Stimulated activated CD4-positive, alpha-beta T cell treated with anti-CD3 and anti-CD28 coated beads, Interleukin-1b, Interleukin-23, amount 100 ng/mL, for 4 hours (primary cell): Measurements from ENCODE around the gene PYDC1.
"Not testable (repeated sequence)": the region's sequence is repeated elsewhere in the genome, so short reads cannot be mapped to it uniquely, and the experiment has no call there.

Experiments
- DNase-seq, 2 donors: peaks; one replicate each; pipeline ENCODE4 v3.0.0-alpha.2; 2020; ENCODE audit warnings: low read depth in 2 of 2

Gene PYDC1

DNA sequence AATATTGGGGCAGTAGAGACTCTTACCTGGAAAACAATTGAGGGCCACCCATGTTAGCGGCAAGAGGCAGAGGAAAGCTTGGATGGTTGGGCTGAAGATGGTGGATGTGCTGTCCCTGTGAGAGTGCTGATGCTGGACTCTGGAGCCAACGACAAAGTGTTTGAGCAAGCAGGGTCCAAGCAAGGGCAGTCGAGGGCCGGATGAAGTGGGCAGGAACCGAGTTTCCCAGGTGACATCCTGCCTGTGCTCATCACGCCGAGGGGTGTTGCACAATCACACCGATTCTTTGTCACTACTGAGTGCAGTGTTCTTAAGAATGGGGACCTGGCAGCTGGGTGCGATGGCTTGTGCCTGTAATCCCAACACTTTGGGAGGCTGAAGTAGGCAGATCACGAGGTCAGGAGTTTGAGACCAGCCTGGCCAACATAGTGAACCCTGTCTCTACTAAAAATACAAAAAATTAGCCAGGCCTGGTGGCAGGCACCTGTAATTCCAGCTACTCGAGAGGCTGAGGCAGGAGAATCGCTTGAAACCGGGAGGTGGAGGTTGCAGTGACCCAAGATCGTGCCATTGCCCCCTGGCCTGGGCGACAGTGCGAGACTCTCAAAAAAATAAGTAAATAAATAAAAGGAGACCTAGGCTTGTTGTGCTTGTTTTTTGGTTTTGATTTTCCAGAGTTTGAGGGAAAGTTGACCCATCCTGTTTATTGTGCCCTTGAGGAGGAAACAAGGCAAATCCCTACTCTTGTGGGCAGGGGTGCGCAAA, 20.4 kb downstream of the PYDC1 start:
- DNase-seq = no peak

GRCh38 chr16:31195861-31196260, 21.1 kb downstream of the PYDC1 start:
- not testable (repeated sequence) for DNase-seq

DNA sequence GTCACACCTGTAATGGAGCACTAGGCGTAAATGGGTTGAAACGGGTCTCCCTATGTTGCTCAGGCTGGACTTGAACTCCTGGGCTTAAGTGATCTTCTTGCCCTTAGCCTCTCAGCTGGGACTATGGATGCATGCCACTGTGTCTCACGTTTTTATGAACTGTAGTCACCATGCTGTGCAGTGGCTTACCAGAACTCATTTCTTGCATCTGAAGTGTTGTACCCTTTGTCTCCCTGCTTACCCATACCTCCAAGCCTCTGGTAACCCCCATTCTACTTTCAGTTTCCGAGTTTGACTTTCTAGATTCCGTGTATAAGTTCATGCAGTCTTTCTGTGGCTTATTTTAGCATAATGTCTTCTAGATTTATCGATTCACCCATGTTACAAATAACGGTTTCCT, 22.0 kb downstream of the PYDC1 start:
- no peak for DNase-seq

- no peak for DNase-seq
Measured at GRCh38 chr16:31193874-31194273, 23.1 kb downstream of the PYDC1 start.

DNA sequence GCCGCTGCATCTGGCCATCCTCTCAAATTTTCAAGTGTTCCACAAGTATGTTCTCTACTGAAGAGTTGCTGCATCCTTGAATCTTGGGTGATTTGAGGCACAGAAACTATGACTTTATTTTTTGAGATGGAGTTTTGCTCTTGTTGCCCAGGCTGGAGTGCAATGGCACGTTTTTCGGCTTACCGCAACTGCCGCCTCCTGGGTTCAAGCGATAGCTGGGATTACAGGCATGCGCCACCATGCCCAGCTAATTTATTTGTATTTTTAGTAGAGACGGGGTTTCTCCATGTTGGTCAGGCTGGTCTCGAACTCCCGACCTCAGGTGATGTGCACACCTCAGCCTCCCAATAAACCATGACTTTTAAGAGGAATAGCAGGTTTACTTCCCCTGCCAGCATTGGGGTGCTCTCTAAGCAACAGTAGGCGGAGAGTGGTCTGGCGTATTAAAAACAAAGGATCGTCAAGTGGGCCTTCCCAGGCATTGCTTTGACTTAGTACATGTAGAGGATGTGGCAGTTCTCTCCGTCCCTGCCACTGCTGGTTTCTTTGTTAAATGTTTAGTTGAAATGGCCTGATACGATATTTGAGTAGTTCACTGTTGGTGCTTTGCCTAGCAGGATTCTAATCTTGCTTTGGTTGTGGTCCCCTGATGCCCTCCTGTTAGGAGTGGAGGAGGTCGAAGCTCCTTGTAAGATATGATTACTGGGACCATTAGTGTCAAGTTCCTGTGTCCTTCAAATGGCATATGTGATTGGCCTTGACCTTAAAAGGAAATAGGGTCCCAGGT, 23.9 kb downstream of the PYDC1 start:
- DNase-seq = no peak

GRCh38 chr16:31191697-31192428, 25.1 kb downstream of the PYDC1 start:
- DNase-seq = no peak

- DNase-seq = no peak
Measured at GRCh38 chr16:31190818-31191444, 26.0 kb downstream of the PYDC1 start.

DNA sequence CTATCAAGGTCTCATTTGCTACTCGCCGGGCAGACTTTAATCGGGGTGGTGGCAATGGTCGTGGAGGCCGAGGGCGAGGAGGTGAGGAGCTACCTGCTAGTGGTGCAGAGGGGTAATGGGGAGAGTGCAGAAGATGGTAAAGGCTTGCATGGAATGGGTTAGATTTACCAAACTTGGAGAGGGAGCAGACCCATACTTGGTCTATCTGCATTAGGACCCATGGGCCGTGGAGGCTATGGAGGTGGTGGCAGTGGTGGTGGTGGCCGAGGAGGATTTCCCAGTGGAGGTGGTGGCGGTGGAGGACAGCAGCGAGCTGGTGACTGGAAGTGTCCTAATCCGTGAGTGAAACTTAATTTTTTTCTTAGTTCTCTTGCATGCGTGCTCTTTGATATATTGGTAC, 26.9 kb downstream of the PYDC1 start:
- no peak for DNase-seq

- DNase-seq = no peak
Measured at GRCh38 chr16:31189412-31189778, 27.5 kb downstream of the PYDC1 start.

DNA sequence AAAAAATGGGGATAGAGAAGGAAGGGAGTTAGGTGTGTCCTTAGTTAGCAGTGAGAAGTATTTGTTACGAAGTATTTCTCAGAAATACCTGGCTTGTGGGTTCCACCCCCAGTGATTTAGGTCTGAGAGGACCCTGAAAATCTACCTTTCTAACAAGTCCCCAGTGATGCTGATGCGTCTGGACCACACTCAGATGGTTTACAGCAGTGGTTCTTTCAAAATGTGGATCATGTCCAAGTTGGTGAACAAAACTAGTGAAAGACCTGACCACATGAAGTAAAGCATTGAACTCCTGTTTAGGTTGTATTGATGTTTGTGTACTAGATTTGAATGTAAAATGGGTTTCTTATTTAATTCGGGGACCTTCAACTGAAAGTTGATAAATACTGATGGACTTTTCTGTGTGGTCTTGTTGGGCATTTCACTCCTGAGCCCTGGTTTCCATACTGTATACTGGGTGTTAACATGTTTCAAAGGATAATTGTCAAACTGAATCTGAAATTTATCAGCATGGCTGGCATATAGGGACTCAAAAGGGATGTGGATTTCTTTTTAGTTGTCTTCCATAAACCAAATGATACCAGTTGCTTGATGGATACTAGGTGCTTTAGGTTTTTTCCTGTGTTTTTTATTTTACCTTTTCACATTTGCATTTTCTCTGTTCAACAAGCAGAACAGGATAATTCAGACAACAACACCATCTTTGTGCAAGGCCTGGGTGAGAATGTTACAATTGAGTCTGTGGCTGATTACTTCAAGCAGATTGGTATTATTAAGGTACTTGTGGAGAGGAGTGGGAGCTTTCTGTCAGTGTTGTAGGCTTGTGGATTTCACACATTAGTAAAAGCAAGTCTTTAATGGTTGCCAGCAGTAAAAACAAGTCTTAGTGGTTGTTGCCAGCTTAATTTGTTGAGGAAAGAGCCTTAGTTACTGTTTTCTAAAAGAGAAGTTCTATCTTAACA, 28.2 kb downstream of the PYDC1 start:
- no peak for DNase-seq

DNA sequence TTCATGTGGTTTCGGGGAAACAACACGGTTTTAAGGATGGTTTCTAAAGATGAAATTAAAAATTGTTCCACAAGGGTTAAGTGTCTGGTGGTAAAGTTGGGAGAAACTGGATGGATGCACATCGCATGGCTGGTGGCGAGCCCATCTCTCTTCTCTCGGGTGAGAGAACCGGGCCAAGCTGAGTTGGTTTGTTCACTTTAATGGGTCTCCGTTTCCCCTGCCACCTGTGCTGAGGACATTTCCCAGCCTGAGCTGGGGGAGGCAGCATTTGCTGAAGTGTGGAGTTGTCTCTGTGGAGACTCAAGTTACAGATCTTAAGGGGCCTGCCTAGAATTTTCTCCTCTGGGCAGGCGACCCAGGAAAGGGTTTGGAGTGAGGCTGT, 29.1 kb downstream of the PYDC1 start:
- DNase-seq = no peak

GRCh38 chr16:31186930-31187807, 29.8 kb downstream of the PYDC1 start:
- no peak for DNase-seq

DNA sequence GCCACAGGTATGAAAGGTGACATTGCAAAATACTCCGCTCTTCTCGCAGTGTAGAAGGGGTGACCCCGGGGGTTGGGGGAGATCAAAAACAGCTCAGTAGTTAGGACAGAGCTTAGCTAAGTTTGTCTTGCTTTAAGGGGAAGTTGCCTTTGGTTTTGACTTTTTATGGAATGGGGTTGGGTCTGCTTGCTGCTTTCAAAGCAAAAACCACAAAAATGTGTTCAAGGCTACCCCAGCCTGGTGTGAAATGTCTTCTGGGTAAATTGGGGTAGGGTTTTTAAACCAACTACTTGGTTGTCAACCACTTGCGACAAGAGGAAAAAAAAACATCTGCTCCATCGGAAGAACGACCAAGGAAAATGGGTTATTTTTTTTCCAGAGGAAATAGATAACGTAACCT, 30.8 kb downstream of the PYDC1 start:
- DNase-seq = no peak

- DNase-seq = no peak
Measured at GRCh38 chr16:31185339-31185738, 31.6 kb downstream of the PYDC1 start.

- DNase-seq = no peak
Measured at GRCh38 chr16:31184888-31185287, 32.0 kb downstream of the PYDC1 start.

GRCh38 chr16:31183432-31184428, 33.2 kb downstream of the PYDC1 start:
- DNase-seq = no peak

DNA sequence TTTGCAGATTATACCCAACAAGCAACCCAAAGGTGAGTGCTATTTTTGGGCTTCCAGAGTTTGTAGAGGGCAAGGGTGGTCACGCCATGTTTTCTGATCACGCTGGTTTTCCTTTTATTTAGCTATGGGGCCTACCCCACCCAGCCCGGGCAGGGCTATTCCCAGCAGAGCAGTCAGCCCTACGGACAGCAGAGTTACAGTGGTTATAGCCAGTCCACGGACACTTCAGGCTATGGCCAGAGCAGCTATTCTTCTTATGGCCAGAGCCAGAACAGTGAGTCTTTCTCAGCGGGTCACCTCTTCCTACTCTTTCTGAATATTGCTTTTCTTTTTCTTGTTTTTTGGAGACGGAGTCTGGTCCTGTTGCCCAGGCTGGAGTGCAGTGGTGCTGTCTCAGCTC, 34.5 kb downstream of the PYDC1 start:
- DNase-seq = no peak

DNA sequence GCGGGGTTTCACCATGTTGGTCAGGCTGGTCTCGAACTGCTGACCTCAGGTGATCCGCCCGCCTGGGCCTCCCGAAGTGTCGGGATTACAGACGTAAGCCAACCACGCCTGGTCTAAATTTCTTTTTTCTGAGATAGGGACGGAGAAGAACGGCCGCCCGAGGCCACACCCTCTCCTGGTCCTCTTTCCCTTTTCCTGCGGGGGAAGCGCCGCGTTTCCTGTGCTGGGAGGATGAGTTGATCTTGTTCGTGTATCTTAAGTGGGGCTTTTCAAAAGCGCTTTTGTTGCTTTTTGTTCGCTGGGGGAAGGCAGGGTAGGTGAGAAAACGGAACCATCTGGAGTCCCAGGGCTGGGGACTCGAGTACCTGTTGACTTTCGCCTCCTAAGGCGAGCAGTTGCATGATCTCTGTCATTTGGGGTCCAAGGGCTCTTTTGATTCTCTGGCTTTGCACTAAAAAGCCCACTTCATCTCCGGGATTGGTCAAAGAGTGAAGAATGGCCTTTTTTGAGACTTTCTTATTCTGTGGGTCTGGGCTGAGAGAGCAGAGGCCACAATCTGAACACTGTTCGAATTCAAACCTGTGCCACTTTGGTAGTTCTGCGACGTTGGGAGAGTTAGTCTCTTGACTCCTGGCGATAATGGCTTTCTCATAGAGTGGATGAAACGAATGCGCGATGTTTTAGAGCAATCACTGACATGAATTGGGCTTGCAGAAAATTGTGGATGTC, 35.7 kb downstream of the PYDC1 start:
- no peak for DNase-seq
